GM19324 (cell line): Measurements from ENCODE around the gene KIF5A.

Experiments
- ATAC-seq: cut with Tn5 transposase; IDR thresholded peaks from one replicate; pipeline ENCODE4 v1.9.1; 2021; ENCODE audit warnings: mild to moderate bottlenecking, moderate library complexity; ENCODE audit not compliant: unreplicated experiment, low FRiP score

KIF5A gene

GRCh38 chr12:57603815-57604453, 54.1 kb downstream of the KIF5A start:
- ATAC-seq: no peak

GRCh38 chr12:57604454-57604991, 54.7 kb downstream of the KIF5A start, which contains the start of gene DTX3:
DTX3 (plus strand) TSS chr12:57604824; CDS start chr12:57606518, 1,694 bp downstream.
- ATAC-seq: no peak

GRCh38 chr12:57604992-57605810, 55.4 kb downstream of the KIF5A start:
- no peak for ATAC-seq

- no peak for ATAC-seq
Measured at GRCh38 chr12:57605811-57606311, 56.0 kb downstream of the KIF5A start.

- ATAC-seq: no peak
Measured at GRCh38 chr12:57606399-57606798, 56.6 kb downstream of the KIF5A start.

GRCh38 chr12:57606821-57607220, 57.0 kb downstream of the KIF5A start:
- no peak for ATAC-seq

- ATAC-seq: no peak
Measured at GRCh38 chr12:57607958-57608663, 58.3 kb downstream of the KIF5A start.

GRCh38 chr12:57609101-57609780, 59.4 kb downstream of the KIF5A start:
- ATAC-seq: no peak

- no peak for ATAC-seq
Measured at GRCh38 chr12:57609781-57610553, 60.1 kb downstream of the KIF5A start.

GRCh38 chr12:57610554-57611107, 60.8 kb downstream of the KIF5A start:
- ATAC-seq: no peak

- no peak for ATAC-seq
Measured at GRCh38 chr12:57611108-57611826, 61.4 kb downstream of the KIF5A start, which contains the start of gene ARHGEF25. ARHGEF25 (plus strand) TSS chr12:57611435; CDS start chr12:57611895, 460 bp downstream.

- ATAC-seq: no peak
Measured at GRCh38 chr12:57611827-57612710, 62.2 kb downstream of the KIF5A start.

- no peak for ATAC-seq
Measured at GRCh38 chr12:57612711-57613426, 63.0 kb downstream of the KIF5A start.

- no peak for ATAC-seq
Measured at GRCh38 chr12:57613427-57614109, 63.7 kb downstream of the KIF5A start.

- ATAC-seq: no peak
Measured at GRCh38 chr12:57614178-57614947, 64.5 kb downstream of the KIF5A start.
